Stimulated activated CD8-positive, alpha-beta memory T cell treated with anti-CD3 and anti-CD28 coated beads, Interleukin-2, amount 100 ng/mL, for 1 hour (primary cell): ENCODE data around the gene ENG.
"Not testable (repeated sequence)": the region's sequence is repeated elsewhere in the genome, so short reads cannot be mapped to it uniquely, and the experiment has no call there.

ENCODE experiments used
- DNase-seq, 2 donors: peaks; one replicate each; pipeline ENCODE4 v3.0.0-alpha.2; 2020; ENCODE audit warnings: low read depth in 2 of 2

ENG gene

DNA sequence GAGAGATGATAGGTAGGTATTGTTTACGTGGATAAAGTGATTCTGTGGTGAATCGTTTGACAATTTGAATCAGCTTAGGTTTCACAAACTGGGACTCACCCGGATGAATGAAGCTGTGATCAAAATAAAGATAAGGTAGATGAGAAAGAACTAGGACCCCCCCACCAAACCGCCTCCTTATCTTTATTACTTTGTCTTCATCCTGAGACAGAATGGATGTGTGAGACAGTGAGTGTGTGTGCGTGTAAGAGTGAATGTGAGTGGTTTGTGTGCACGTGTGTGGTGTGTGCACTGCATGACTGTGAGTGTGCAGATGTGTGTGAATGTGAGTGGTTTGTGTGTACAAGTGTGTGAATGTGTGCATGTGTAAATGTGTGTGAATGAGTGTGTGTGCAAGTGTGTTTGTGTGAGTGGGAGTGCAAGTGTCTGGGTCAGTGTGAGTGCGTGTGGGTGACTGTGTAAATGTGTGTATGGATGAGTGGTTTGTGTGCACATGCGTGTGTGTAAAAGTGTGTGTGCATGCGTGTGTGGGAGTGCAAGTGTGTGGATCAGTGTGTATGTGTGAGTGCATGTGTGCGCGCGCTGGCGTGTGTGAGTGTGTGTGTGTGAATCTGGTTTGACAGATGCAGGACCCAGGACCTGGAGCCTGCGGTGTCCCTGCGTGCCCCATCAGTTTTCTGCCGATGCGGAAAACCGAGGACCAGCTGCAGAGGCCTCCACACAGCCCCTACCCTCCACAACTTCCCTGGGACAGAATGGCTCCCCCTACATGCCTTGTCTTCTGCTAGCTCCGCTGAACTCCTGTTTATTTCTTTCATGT is 11.4 kb upstream of the ENG start:
- no peak for DNase-seq

DNA sequence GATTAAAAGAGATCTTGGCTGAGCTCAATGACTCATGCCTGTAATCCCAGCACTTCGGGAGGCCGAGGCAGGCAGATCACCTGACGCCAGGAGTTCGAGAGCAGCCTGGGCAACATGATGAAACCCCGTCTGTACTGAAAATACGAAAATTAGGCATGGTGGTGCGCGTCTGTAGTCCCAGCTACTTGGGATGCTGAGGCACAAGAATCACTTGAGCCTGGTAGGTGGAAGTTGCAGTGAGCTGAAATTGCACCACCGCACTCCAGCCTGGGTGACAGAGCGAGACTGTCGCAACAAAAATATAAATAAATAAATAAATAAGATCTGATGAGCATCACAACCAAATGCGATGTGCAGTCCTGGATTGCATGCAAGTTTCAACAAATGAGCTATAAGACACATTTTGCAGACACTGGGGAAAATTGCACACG is 8.7 kb upstream of the ENG start:
- DNase-seq: no peak

DNA sequence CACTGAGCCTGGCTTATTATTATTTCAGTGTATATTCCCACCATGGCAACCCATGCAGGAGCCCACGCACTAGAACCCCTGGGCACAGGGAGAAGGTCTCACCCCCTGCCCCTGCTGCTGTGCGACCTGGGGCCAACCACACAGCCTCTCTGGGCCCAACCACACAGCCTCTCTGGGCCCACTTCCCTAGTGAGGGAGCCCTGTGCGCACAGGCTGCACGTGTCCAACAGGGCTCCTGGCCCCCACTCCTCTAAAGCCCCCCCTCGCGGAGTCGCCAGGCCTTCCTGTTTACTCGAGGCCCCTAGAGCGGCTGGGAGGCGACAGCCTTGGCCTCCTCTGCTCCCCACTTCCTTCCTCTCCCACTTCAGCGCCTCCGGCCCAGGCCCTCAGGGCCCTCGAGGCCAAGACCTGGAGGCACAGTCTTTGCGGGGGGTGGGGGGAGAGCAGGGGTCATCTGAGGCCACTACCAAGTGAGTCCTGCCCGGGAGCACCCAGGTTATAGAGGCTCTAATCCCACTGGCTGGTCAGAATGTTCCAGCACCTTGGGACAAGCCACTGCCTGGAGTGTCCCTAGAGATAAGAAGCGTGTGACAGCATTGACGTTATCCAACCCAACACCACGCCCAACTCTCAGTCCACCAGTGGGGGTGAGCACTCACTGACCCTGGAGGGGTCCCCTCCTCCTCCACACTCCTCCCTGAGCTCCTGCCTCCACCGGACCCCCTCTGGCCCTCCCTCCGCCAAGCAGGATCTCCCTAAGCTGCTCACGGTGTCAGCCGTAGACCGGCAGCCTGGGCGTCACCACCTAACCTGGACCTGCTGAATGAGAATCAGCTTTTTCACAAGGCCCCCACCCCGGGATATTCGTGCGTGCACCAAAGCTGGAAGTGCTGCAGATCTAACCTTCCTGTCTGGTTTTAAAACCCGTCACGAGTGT is 7.9 kb upstream of the ENG start:
- DNase-seq: peak; percentile 19 to 28

DNA sequence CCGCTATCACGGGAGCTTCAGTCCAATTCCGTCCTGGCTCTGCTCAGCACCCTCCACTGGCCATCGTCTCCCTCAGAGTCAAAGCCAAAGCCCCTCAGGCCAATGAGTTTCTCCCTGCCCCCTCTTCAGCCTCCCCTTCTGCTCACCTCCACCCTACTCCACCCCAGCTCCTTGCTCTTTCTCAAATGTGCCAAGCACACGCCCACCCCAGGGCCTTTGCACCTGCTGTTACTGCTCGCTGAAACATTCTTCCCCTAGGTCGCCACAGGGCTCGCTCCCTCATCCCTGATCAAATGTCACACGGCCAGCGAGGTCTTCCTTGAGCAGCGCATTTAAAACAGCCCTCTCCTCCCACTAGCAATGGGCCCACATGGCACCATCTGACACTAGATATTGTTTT is 6.3 kb upstream of the ENG start:
- DNase-seq: no peak

DNA sequence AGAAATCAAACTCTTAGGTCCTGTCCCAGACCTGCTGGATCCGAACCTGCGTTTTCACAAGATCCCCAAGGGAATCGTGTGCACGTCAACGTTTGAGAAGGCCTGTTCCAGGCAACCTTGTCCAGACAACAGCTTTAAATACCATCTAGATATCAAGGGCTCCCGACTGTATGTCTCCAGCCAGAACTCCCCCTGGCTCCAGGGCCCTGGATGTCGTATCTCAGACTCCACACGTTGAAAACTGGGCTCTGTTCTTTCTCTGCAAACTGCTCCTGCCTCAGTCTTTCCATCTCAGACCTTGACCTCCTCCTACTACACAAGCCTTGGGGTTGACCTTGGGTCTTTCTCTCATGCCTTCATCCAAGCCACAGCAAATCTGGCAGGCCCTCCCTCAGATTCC is 5.8 kb upstream of the ENG start:
- no peak for DNase-seq

DNA sequence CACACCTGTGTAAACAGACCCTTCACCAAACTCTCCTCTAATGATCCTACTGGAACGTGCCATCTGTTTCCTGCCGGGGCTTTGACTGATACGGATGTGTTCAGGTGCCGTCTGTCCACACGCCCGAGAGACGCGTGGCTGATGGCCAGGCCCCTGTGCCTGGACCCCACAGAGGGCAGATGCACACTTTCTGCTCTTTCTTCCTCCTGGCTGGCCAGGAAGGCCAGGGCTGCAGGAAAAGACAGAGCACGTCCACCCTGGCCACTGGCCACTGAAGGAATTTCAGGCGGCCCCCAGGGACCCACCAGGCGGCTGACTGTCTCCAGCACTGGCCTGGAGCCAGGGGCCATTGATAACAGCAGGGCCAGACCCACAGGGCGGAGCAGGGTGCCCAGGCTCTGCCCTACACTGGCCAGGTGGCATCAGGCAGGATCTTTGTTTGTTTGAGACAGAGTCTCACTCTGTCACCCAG is 3.6 kb upstream of the ENG start:
- no peak for DNase-seq

DNA sequence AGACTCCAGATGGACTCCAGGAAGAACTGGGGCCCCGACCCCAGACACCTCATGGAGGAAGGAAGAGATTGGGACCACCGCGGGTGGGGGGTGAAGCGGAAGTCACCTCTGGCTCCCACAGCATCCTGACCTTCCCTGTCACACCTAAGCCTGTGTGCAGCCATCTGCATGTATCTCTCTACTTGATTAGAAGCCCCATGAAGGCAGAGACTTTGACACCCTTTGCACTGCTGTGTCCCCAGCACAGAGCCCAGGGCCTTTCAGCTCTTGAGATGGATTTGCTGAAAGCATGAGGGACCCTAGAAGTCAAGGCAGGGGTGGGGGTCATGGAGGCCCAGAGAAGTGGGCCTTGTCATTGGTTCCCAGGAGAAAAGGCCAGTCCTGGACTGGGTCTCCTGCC is 2.8 kb upstream of the ENG start:
- no peak for DNase-seq

DNA sequence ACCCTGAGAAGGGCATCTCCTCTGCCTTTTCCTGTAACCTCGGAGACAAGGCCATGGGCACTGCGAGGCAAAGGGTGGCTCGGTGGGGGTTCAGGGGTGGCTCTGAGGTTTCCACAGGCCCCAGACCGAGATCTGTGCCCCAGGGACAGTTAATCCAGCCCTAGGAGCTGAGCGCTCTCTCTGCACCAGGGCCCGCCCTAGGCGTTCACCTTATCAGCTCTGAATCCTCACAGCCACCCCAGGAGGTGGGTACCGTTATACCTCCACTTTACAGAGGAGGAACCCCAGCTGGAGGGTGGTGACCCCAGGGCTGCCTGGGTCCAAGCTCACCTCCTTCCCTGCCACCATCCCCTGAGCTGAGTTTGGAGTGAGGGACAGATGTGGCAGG is 2.3 kb upstream of the ENG start:
- no peak for DNase-seq

DNA sequence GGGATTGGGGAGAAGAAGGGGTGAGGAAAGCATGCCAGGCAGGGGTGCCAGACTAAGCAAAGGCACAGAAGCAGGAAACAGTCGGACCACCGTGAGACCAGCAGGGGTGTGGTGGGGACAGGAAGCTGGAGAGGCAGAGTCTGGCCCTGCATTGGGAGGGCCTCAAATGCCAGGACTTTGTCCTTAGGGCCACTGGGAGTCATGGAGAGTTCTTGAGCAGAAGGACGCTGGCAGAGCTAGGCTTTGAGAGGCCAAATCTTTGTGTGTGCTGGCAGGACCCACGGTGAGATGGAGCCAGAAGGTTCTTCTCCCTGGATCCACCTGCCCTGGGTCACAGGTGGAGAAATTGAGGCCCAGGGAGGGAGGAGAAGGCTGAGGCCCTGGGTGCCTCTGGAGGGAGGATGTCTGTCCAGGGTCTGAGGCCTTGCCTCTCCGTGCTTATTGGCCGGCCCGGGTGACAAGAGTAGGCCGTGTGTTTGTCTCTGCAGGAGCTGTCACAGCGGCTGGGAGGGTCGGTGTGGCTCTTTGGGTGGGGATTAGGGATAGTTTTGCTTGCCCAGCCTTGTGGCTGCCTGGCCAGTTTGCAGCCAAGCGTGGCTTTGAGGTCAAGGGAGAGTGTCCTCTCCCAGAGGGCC is 1.8 kb upstream of the ENG start:
- DNase-seq: no peak

DNA sequence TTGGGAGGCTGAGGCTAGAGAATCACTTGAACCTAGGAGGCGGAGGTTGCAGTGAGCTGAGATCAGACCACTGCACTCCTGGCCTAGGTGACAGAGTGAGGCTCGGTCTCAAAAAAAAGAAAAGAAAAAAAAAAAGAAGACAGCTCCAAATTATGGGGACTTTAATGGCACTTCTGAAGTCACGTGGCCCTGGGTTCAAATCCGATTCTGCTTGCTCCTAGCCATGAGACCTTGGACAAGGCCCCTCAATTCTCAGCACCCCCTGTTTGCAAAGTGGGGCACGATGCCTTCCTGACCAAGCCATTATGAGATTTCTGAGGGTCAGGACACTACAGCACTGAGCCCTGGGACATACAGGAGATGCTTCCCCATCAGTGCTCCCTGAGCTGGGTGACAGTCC is 1.1 kb upstream of the ENG start:
- DNase-seq: no peak

DNA sequence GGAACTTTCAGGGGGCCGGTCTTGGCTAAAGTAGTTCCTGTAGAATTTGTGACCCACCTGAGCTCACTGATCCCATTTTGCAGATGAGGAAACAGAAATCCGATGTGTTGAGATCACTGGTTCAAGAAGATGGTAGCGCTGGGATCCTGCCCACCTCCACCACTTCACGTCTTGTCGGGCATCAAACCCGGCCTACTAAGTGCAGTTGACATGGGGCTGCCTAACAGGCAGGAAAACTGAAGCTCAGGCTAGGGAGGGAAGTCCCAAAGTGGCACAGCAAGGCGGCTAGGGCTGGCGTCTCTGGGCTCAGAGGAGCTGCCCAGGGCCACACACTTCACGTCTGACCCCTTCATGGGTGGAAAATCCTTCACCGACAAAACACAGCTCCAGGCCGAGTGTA is 502 bp upstream of the ENG start:
- DNase-seq: no peak

DNA sequence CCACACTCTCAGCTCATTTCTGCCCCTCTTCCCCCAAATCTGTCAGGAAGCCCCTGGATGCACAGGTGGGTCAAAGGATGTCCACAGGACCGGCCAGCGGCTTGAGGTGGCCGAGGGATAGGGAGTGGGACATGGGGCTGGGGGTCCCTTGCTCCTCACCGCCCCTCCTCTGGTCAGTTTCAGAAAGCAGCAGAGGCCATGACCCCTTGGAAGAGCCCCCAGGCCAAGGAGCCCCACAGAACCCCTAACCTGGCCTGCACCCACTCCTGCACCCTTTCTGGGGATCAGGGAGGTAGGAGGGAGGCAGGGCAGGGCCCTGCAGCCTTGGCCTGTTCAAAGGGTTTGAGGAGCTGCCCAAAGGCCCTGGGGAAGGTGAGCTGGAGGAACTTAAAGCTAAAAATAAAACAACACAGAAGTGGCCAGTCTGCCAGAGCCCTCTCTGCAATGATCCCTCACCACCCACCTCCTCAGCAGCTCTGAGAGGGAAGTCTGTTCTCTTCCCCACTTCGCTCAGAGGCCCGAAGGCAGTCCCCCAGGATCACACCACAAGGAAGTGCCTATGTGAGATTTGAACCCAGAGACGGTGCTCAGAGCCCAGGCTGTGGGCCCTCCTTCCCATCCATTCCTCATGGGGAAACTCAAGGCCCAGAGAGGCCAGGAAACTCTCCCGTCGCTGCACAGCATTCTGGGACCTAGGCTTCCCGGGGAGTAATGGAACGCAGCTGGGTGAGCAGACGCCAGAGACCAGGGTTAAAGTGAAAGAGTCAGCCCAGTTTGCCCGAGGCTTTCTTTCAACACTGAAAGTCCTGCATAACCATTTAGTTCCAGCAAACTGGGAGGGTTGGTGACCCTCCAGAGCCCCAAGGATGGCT is 910 bp downstream of the ENG start:
- DNase-seq: no peak

DNA sequence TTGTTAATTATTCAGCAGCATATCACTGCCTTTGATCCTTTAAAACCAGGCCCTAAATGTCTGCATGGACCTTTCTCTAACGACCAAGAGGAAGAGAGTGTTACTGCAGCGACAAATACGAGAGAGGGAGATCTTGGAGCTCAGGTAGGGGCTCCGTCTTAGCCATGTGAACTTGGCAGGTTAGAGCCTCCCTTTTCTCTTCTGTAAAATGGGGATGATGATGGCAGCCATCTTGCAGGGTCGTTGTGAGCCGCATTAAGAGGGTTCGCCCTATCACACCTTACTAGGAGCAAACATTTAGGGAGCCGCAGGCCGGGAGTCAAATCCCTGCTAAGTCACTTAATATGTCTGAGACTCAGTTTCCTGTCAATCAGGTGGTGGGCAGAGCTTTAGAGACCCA is 1.6 kb downstream of the ENG start:
- no peak for DNase-seq

DNA sequence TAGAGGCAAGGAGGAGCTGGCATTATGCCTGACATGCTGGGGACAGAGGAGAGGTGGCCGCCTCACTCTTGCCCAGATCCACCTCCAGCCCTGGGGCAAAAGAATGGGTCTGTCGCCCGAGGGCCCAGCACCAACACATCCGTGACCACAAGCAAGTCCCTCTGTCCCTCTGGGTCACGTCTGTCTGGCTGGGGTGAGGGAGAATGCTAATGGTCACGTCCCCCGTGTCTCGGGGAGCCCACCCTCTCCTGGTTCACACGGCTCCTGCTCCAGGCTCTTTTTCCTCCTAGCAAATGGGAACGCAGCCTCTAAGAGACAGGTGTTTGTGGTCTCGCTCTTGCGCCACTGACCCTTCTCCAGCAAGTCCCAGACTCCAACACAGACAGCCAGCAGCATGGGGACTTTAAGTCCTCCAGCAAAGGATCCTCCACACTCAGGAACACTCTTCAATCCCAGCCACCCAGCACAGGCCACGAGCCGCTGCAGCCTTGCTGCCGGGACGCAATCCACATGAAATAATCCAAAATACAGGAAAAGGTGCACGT is 4.1 kb downstream of the ENG start:
- no peak for DNase-seq

DNA sequence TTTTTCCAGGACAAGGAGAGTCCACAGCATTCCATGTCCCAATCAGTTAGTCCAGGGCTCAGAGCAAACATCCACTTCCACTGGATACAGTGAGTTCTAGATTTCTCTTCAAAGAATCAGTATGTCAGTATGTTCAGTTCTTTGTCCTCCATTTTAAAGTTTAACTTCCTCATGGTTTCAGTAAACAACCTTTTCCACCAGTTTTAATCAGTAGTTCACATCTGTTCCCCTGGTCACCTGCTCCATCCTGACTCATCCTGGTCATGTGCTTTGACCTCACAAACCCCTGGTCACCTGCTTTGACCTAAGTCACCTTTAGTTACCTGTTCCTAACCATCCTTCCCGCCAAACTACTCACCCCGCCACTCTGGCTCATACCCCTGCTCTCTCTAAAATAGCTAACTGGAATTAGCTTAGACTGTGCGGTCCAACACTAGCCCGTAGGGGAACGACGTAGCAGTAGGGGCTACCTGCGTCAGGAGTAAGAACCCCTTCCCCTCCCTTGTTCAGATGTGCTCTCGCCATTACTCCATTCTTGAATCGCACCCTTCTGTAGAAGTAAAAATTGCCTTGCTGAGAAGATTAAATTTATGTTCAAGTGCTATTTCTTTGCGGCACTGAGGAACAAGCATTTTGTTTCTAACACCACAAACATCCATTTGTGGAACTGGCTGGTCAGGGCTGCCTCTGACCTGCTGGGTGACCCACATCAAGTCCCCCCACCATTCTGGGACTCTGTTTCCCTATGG is 5.5 kb downstream of the ENG start:
- no peak for DNase-seq

DNA sequence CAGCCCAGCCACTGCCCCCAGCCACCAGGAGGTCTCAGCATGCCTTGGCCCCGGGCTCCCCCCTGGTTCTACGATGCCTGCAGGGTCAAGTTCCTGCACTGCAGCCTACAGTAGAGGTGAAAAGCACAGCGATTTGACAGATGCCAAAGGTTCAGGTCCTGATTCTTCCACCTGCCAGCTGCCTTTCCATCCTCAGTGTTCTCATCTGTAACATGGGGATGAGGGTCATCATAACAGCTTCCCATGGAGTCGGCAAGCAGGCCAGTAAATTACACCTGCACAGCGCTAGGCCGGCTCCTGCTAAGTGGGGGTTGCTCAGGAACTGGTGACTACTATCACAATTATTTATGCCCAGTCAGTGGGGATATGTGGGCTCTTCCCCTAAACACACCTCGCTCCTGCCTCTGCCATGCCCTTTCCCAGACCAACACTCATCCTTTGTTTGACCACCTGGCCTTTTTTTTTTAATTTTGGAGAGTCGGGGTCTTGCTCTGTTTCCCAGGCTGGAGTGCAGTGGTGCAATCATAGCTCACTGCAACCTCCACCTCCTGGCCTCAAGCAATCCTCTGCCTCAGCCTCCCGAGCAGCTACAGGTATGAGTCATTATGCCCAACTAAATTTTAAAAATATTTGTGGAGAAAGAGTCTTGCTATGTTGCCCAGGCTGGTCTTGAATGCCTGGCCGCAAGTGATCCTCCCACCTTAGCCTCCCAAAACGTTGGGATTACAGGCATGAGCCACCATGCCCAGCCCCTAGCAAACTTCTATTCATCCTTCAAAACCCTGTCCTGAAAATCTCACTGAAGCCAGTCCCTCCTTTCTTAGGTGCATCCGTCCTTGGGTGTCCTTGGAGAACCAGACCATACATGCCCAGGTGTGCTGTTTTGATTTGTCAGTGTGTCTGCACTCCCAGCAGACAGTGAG is 6.4 kb downstream of the ENG start:
- no peak for DNase-seq

DNA sequence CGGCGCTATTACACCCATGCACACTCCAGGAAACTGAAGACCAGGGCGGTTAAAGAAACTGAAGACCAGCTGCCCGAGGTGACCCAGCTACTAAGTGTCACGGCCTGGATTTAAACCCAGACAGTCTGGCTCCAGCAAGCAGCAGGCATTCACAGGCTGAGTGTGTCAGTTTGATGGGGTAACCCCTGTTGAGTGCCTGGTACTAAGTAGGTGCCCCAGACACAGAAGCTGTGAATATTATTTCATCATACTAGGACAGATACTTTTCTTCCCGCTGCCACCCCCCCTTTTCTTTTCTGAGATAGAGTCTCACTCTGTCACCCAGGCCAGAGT is 7.3 kb downstream of the ENG start:
- DNase-seq: no peak

DNA sequence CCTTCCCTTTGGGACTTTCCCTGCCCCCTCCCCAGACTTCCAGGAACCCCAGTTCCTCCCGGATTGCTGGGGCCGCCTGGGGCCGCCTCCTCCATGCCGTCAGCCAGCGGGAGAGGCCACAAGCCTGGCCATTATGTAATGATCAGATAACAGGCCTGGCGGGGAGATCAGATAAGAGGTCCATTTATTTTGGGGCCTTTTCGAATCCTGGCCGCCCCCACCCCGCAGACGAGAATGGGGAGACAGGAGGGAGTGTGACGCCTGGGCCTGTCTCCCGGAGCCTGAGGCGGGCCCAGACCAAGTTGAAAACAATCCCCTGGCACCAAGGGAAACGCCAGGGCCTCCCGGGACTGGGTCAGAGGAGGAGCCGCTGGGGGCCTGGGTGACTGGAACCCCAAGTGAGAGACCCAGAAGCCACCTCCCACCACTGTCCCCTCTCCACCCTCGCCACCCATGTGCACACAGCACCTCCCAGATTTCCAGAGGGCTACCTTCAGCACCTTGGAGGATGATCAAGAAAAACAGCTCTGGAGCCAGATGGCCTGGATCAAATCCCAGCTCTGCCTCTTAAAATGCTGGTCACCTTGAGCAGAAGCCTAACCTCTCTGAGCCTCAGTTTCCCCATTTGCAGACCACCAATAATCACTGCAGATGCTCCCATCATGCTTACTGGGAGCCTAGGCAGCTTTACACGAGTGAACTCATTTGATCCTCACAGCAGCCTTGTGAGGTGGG is 7.8 kb downstream of the ENG start:
- DNase-seq: no peak

DNA sequence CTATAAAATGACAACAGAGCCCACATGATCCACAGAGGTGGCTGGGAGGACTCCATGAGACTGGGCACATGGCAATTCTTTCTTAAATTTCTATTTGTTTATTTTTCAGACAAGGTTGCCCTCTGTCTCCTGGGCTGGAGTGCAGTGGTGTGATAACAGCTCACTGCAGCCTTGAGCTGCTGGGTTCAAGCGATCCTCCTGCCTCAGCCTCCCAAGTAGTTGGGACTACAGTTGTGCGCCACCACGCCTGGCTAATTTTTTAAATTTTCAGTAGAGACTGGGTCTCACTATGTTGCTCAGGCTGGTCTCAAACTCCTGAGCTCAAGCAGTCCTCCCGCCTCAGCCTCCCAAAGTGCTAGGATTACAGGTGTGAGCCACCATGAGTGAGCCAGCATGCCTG is 8.8 kb downstream of the ENG start:
- DNase-seq: not testable (repeated sequence)
